CMK (cell line): ENCODE data around the gene SLC47A2.

Experiments used
- DNase-seq: peaks from one replicate; pipeline ENCODE4 v3.0.0-alpha.2; 2010; ENCODE audit warnings: low read depth

The SLC47A2 gene

GRCh38 chr17:19645734-19646201, 70.6 kb downstream of the SLC47A2 start:
- no peak for DNase-seq

DNA sequence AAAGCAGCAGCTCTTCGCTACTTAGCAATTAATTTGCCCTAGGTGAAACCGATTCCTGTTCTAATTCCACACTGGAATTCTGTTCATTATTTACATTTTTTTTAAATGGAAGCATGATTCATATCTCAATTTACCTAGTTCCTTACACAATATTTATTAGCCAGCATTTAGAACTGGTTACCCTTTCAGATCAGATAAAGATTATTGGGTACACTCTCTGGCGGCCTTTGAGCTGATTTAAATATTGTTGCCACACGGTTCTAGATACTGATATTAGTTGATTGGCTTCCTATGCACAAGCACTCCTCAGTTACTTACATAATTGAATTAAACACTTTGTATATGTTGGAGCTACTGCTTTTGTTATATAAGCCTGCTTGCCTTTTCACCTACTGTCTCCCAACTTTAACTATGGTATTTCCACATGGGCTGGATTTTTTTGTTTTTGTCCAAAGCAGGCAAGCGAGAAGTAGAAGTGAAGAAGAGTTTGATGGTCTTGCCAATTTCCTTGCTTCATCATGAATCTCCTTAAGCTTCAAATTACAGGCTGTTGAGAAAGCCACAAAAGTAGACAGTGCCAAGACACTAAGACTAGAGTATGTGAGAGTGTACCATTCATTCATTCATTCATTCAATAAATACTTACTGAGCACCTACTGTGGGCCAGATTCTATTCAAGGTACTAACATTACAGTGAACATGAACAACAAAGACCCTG, 71.7 kb downstream of the SLC47A2 start:
- no peak for DNase-seq

DNA sequence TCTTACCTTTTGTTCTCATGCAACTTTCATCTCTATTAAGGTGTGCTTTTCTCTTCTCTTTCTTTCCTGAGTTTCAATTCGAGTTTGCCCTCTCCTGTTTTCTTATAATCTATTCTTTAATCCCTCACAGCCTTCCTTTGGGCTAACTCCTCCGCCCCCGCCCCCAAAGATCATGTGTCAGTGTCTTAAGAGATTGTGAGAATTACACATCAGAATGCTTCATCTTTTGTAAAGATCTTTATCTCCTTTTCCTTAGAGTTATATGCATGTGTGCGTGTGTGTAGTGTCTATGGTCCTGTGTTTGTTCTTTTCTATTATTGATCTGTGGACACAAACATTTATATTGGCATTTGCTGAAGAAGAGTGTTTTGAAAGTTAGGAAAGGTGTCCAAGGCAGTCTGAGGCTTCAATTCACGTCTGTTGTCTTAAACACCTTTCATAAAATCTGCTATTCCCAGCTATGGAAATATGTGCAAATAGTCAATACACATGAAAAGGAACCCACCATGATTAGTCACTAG, 74.0 kb downstream of the SLC47A2 start:
- no peak for DNase-seq

- DNase-seq = no peak
These were observed 74.6 kb downstream of the SLC47A2 start for GRCh38 chr17:19641687-19642372.

DNA sequence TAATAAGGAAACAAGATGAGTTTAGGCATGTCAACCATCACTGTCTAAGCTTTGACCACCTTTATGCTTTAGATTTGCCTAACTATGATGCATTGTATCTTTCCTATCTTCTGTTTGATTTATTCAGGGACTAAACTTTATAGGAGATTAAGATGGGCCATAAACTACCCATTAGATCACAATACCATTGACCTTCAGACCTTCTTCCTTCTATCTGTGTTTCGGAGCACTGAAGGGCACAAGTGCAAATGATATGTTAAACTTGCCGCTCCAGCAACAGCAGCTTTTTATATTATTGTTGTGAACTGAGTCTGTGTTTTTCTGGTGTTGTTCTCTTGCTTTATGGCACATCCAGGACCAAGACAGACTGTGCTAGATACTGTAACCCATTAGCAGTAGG, 84.5 kb downstream of the SLC47A2 start:
- no peak for DNase-seq

- DNase-seq = no peak
These were observed 85.7 kb downstream of the SLC47A2 start for GRCh38 chr17:19630661-19631060.

DNA sequence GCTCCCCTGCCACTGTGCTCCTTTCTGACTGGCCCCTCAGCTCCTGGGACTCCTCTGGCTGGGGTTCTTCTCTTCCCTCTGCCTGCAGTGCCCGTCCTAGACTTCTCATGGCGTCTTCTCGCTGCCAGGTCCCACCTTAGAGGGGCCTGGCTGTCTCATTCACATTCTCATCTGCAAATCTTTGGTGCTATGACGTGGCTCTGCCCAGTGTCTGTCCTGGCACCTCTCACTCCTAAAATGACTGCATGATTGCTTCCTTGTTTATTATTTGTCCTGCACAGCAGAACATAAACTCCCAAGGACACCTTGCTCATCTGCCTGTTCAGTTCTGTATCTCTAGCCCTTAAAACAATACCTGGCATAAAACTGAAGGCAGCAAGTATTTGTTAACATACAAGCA, 86.3 kb downstream of the SLC47A2 start:
- no peak for DNase-seq

DNA sequence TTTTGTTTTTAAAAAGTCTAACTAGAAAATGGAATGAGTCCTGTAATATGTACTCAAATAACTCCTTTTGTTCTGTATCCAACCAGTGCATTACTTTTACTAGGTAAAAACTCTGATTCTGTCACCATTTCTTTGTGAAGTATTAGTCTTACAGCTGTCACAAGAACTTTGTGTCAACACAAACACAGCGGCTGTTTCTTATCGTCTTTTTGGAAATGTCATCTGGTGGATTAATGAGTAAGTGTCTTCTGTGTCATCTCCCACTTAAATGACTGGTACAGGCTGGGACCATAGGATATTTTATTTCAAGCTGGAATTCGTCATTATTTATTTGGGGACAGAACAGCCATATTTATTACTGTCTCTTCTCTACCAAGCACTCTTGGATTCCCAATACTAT, 86.9 kb downstream of the SLC47A2 start:
- DNase-seq = no peak
